Stimulated activated CD4-positive, alpha-beta T cell treated with anti-CD3 and anti-CD28 coated beads, Interleukin-4, amount 100 ng/mL, for 48 hours (primary cell): ENCODE measurements around the gene PBRM1.
"Not testable (repeated sequence)": the region's sequence is repeated elsewhere in the genome, so short reads cannot be mapped to it uniquely, and the experiment has no call there.

Experiments
- DNase-seq, 2 donors: peaks; one replicate each; pipeline ENCODE4 v3.0.0-alpha.2; 2020; ENCODE audit warnings: low read depth in 2 of 2

The PBRM1 gene

GRCh38 chr3:52685709-52686691 lies at the start of gene PBRM1, which contains the start of gene GNL3:
PBRM1 (minus strand) TSS chr3:52685913.
GNL3 (plus strand) TSS chr3:52686032; CDS start chr3:52686093, 61 bp downstream.
- peak; percentile 89 to 91 for DNase-seq

- DNase-seq, result no peak
These were observed 47.7 kb upstream of the PBRM1 start for GRCh38 chr3:52733256-52733891.

GRCh38 chr3:52731590-52731989 lies 45.9 kb upstream of the PBRM1 start:
- DNase-seq, result no peak

GRCh38 chr3:52730681-52731080 lies 45.0 kb upstream of the PBRM1 start:
- DNase-seq, result no peak

GRCh38 chr3:52728753-52729152 lies 43.0 kb upstream of the PBRM1 start:
- DNase-seq, result not testable (repeated sequence)

- no peak for DNase-seq
These were observed 38.8 kb upstream of the PBRM1 start for GRCh38 chr3:52724511-52724910.

GRCh38 chr3:52723935-52724334 lies 38.2 kb upstream of the PBRM1 start:
- no peak for DNase-seq

- no peak for DNase-seq
These were observed 36.8 kb upstream of the PBRM1 start for GRCh38 chr3:52722491-52722890.

- DNase-seq, result no peak
These were observed 36.0 kb upstream of the PBRM1 start for GRCh38 chr3:52721730-52722008.

- no peak for DNase-seq
These were observed 35.5 kb upstream of the PBRM1 start for GRCh38 chr3:52721002-52721729.

GRCh38 chr3:52719618-52720017 lies 33.9 kb upstream of the PBRM1 start:
- DNase-seq, result no peak

- no peak for DNase-seq
These were observed 30.1 kb upstream of the PBRM1 start for GRCh38 chr3:52715714-52716305.

- DNase-seq, result no peak
These were observed 28.9 kb upstream of the PBRM1 start for GRCh38 chr3:52714335-52715302.

GRCh38 chr3:52712291-52713212 lies 26.8 kb upstream of the PBRM1 start:
- DNase-seq, result no peak

- DNase-seq, result no peak
These were observed 24.8 kb upstream of the PBRM1 start for GRCh38 chr3:52710512-52710911.

GRCh38 chr3:52707585-52707984 lies 21.9 kb upstream of the PBRM1 start:
- DNase-seq, result no peak

GRCh38 chr3:52705688-52706686 lies 20.3 kb upstream of the PBRM1 start, which contains the start of the genes GLT8D1 and SPCS1:
GLT8D1 (minus strand) TSS chr3:52705791; CDS start chr3:52700460, 5,331 bp downstream.
SPCS1 (plus strand) TSS chr3:52706106; CDS start chr3:52706247, 141 bp downstream.
- peak; percentile 78 to 85 for DNase-seq

- no peak for DNase-seq
These were observed 19.6 kb upstream of the PBRM1 start for GRCh38 chr3:52705438-52705687.
